ENCODE data around the gene GABRR3.

- TF ChIP-seq CTCF (IDR thresholded peaks at IDR 0.05 in 8 of 11, conservative IDR thresholded peaks at IDR 0.05 in 3 of 11) (no peak), POLR2A (IDR thresholded peaks at IDR 0.05) (no peak)
These were observed 3.2 kb upstream of the GABRR3 start for GRCh38 chr3:98038286-98038685.

All from spleen (tissue), 7 donors.